ENCODE results near the gene CPEB2. TPM values are rescaled to one million over a fixed set of nuclear protein-coding genes. Genes with fewer than 3 reads are reported as not detected.

The CPEB2 gene
- total and polyA plus RNA-seq, 3 donors from 2014 or later, result 76.6 to 95.6 (median 93.6) TPM

DNA sequence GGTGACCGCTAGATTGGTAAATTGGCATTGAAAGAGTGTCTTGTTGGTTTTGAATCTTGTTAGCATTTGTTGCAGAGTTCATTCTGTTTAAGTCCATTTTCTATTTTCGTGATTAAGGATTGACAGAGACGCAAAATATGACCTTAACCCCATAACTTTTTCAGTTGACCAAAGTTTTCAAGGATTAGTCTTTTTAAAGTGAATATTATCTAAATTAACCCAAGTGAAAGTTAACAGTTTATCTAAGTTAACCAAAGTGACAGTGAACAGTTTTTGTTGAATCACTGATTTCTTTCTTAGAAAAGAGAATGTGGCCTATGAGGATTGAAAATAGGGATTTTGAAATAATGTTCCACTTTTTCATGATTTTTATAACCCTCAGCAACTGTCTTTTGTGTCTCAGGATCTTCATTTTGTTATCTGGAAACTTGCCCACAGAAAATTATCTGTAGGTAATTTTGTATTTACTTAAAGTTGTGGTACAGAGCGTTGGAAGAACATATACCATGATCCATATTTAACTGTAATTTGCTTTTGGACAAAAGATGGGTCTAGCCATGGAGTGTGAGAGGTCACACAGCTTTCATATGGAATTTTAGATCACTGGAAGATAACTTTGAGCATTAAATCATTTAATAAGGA, 3.3 kb downstream of the CPEB2 start:
- WGBS, 2 donors, result 21 to 22% methylated on average over 4 of the region's 4 CpGs
- Histone ChIP-seq H3K4me1 (peaks cover 12% of the 10 kb centered on the region), H3K4me3 (peak overlapping the region; percentile 88 to 95), H3K27ac (peak overlapping the region; percentile 97 to 99), H3K27me3 (no peaks in the 10 kb centered on the region), H3K36me3 (ENCODE audit: low read depth, missing control alignments) (no peaks in the 10 kb centered on the region), H3K9me3 (no peaks in the 10 kb centered on the region)
- TF ChIP-seq, protein P1, sequence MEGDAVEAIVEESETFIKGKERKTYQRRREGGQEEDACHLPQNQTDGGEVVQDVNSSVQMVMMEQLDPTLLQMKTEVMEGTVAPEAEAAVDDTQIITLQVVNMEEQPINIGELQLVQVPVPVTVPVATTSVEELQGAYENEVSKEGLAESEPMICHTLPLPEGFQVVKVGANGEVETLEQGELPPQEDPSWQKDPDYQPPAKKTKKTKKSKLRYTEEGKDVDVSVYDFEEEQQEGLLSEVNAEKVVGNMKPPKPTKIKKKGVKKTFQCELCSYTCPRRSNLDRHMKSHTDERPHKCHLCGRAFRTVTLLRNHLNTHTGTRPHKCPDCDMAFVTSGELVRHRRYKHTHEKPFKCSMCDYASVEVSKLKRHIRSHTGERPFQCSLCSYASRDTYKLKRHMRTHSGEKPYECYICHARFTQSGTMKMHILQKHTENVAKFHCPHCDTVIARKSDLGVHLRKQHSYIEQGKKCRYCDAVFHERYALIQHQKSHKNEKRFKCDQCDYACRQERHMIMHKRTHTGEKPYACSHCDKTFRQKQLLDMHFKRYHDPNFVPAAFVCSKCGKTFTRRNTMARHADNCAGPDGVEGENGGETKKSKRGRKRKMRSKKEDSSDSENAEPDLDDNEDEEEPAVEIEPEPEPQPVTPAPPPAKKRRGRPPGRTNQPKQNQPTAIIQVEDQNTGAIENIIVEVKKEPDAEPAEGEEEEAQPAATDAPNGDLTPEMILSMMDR (IDR thresholded peaks at IDR 0.05), result no peak
- TF ChIP-seq POLR2A (IDR thresholded peaks at IDR 0.05), result no peak
- no peak for DNase-seq
- intact Hi-C loops (cut with DNase I; ENCODE audit: low total_unique reads), result no loop called here

DNA sequence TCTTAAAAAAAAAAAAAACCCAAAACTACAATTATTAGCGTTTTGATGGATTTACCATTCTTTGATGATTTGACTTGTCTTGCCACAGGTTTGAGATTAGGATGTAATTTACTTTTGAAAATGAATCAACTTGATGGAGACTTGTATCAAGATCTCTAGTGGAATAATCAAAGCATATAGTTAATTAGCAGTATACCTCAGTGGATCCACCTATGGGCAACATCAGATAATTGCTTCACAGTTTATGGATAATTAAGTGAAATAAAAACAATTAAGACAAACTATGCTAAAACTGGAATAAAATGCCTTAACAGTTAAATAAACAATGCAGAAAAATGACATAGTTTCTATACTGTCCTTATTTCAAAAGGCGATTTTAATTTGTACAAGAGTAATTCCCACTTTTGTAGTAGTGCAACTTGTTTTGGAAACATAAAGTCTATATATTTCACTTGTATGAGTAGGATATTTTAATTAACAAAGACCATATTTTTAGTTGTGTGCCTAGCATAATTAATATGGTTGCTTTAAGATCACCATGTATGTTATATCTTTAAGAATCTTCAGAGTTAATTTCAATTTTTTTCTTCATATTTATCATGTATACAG, 4.2 kb downstream of the CPEB2 start:
- Histone ChIP-seq H3K9me3 (no peaks in the 10 kb centered on the region), H3K27me3 (no peaks in the 10 kb centered on the region), H3K4me3 (peak overlapping the region in 1 of 2 donors; percentile 95), H3K36me3 (ENCODE audit: low read depth, missing control alignments) (no peaks in the 10 kb centered on the region), H3K4me1 (peaks cover 8% of the 10 kb centered on the region), H3K27ac (peak overlapping the region; percentile 97 to 99)
- intact Hi-C loops (cut with DNase I; ENCODE audit: low total_unique reads), result no loop called here
- no peak for DNase-seq
- WGBS, 2 donors, result 45% methylated on average over 2 of the region's 2 CpGs
- TF ChIP-seq POLR2A (IDR thresholded peaks at IDR 0.05), result no peak
- TF ChIP-seq, protein P1 (IDR thresholded peaks at IDR 0.05), result peak in 2 of 3 experiments; percentile 23 to 35

- Histone ChIP-seq H3K27ac (peak overlapping the region in 1 of 2 donors; percentile 52), H3K4me1 (peaks cover 12% of the 10 kb centered on the region), H3K36me3 (ENCODE audit: low read depth, missing control alignments) (no peaks in the 10 kb centered on the region), H3K27me3 (no peaks in the 10 kb centered on the region), H3K9me3 (no peaks in the 10 kb centered on the region), H3K4me3 (no peak overlapping the region)
- WGBS, 2 donors, result 66 to 76% methylated on average over 6 of the region's 6 CpGs
- intact Hi-C loops (cut with DNase I; ENCODE audit: low total_unique reads), result no loop called here
- no peak for DNase-seq
- TF ChIP-seq, protein P1 (IDR thresholded peaks at IDR 0.05), result no peak
- TF ChIP-seq POLR2A (IDR thresholded peaks at IDR 0.05), result no peak
These were observed 4.9 kb downstream of the CPEB2 start for GRCh38 chr4:15007201-15007600.

DNA sequence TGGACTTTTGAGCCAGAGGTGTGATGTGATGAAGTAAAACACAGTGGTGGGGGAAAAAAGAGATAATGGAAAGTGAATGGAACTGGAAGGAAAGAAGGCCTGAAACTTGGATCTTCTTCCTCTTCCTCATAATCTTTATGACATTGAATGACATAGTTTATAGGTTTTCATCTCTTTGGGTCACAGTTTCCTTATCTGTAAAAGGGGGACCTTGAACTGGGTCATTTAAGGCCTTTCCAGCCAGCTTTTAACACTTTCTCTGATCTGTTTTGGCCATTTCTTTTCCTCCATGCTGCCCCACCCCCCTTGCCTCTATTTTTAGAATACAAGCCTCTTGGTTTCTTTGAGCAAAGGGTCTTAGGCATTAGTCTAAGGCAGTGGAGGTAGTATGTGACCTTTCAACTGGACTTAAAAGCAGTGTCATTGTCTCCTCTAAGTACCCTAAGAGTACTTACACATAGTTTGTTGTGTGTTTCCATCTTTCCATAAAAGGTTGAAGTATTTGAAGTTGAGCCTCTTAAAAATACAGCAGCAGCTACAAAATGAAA, 7.8 kb downstream of the CPEB2 start:
- Histone ChIP-seq H3K36me3 (ENCODE audit: low read depth, missing control alignments) (no peaks in the 10 kb centered on the region), H3K27me3 (no peaks in the 10 kb centered on the region), H3K4me1 (peaks cover 17% of the 10 kb centered on the region), H3K4me3 (no peak overlapping the region), H3K9me3 (no peaks in the 10 kb centered on the region), H3K27ac (no peak overlapping the region)
- no peak for DNase-seq
- TF ChIP-seq POLR2A (IDR thresholded peaks at IDR 0.05), result no peak
- TF ChIP-seq, protein P1 (IDR thresholded peaks at IDR 0.05), result no peak
- intact Hi-C loops (cut with DNase I; ENCODE audit: low total_unique reads), result no loop called here
